Body of pancreas (tissue), 4 donors: ENCODE measurements around the gene CBL.
A peak's percentile ranks its signal among the peaks of the same experiment; 100 is the strongest.

Experiments
- CTCF ChIP-seq, 7 experiments: fragments of 450-650 bp in 4 of 7; fragments of 200-600 bp in 3 of 7; sonication (generic) in 3 of 7; IDR thresholded peaks; one replicate each; pipeline ENCODE4 v1.5.1; 2016 to 2019; ENCODE audit warnings: antibody characterized with exemption in 7 of 7
- POLR2A ChIP-seq, 3 donors: fragments of 450-650 bp; IDR thresholded peaks; one replicate each; pipeline ENCODE4 v1.6.1; 2016; ENCODE audit warnings: antibody characterized with exemption in 3 of 3, mild to moderate bottlenecking in 2 of 3

GRCh38 chr11:119320776-119321524, 114.8 kb downstream of the CBL start:
- TF ChIP-seq POLR2A (IDR thresholded peaks at IDR 0.05): peak in 2 of 3 donors; percentile 32 to 33
- TF ChIP-seq CTCF (IDR thresholded peaks at IDR 0.05): no peak
